ENCODE results near the gene CD302.
"Not testable (repeated sequence)": the region's sequence is repeated elsewhere in the genome, so short reads cannot be mapped to it uniquely, and the experiment has no call there.

CD302 gene

GRCh38 chr2:159748089-159748488 lies 49.9 kb downstream of the CD302 start:
- no peak for FAIRE-seq

DNA sequence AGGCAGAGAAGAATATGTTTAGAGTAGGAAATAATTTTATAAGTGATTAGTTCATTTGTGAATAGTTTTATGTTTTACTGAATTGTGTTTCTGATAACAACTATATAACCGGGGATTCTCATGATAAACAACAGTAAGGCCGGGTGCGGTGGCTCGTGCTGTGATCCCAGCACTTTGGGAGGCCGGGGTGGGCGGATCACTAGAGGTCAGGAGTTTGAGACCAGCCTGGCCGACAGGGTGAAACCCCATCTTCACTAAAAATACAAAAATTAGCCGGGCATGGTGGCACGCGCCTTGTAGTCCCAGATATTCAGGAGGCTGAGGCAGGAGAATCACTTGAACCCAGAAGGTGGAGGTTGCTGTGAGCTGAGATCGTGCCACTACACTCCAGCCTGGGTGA lies 52.8 kb downstream of the CD302 start:
- FAIRE-seq = not testable (repeated sequence)

GRCh38 chr2:159744363-159744762 lies 53.6 kb downstream of the CD302 start:
- no peak for FAIRE-seq

GRCh38 chr2:159742846-159743245 lies 55.2 kb downstream of the CD302 start:
- FAIRE-seq = no peak

GRCh38 chr2:159738509-159739390 lies 59.3 kb downstream of the CD302 start:
- no peak for FAIRE-seq

DNA sequence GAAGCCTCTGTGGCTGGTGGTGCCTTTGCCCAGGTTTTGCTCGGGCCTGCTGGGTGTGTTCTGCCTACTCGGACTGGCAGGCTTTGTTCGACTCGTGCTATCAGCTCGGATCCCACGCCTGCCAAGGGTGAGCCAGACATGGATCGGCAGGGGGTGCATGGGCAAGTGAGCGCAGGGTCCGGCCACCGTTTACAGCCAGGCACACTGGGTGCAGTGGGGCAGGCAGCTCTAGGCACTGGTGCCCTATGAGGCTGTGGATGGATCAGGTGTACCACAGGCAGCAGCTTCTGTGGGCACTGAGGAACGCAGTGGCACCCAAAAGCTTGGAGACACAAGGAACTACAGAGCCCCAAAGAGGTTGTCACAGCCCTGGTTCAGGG lies 60.1 kb downstream of the CD302 start:
- FAIRE-seq = no peak

DNA sequence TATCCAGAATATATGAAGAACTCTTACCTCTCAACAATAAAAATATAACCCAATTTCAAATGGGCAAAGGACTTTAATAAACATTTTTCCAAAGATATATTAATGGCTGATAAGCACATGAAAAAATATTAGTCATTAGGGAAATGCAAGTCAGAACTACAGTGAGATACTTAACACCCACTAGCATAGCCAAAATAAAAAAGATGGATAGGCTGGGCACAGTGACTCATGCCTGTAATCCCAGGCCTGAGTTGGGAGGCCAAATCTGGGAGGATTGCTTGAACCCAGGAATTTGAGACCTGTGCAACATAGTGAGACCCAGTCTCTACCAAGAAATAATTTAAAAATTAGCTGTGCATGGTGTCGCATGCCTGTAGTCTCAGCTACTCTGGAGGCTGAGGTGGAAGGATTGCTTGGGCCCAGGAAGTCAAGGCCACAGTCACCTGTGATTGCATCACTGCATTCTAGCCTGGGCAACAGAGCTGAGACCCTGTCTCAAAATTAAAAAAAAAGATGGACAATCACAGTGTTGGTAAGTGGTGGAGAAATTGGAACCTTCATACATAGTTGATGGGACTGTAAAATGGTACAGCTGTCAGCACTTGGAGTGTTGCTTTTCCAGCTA lies 60.6 kb downstream of the CD302 start:
- no peak for FAIRE-seq

DNA sequence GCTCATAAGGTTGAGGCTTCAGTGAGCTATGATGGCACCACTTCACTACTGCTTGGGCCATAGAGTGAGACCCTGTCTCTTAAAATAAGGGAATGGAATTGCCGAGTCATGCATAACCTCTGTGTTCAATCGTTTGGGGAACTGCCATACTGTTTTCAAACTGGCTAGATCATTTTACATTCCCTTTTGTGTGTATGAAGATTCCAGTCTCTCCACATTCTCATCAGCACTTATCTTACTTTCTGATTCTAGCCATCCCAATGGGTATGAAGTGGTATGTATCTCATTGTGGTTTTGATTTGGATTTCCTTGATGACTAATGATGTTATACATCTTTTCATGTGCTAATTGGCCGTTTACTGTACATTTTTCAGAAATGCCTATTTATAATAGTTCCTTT lies 62.0 kb downstream of the CD302 start:
- FAIRE-seq = no peak

GRCh38 chr2:159735648-159736047 lies 62.4 kb downstream of the CD302 start:
- no peak for FAIRE-seq

DNA sequence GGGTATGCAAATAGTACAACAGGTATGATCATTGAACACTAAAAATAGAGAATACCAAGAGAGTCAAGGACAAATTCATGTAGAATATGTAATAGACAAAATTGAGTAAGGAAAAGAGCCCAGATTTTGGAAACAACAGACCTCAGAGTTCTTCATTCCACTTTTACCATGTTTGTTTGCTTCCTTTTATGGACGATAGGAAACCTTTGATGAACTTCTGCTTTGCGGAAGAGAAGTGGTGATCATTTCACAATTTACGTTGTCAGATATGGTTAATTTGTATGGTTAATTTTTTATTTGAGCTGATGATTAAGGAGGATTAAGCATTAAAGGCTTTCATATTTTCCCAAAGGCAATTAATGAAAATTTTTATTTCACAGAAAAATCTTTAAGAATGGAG lies 69.4 kb downstream of the CD302 start:
- no peak for FAIRE-seq

GRCh38 chr2:159725713-159726112 lies 72.3 kb downstream of the CD302 start:
- FAIRE-seq = no peak

DNA sequence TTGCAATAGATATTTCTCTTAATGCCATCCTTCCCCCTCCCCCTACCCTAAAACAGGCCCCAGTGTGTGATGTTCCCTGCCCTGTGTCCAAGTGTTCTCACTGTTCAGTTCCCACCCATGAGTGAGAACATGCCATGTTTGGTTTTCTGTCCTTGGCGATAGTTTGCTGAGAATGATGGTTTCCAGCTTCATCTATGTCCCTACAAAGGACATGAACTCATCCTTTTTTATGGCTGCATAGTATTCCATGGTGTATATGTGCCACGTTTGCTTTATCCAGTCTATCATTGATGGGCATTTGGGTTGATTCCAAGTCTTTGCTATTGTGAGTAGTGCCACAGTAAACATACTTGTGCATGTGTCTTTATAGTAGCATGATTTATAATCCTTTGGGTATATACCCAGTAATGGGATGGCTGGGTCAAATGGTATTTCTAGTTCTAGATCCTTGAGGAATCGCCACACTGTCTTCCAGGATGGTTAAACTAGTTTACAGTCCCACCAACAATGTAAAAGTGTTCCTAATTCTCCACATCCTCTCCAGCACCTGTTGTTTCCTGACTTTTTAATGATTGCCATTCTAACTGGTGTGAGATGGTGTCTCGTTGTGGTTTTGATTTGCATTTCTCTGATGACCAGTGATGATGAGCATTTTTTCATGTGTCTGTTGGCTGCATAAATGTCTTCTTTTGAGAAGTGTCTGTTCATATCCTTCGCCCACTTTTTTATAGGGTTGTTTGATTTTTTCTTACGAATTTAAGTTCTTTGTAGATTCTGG lies 73.0 kb downstream of the CD302 start:
- not testable (repeated sequence) for FAIRE-seq

DNA sequence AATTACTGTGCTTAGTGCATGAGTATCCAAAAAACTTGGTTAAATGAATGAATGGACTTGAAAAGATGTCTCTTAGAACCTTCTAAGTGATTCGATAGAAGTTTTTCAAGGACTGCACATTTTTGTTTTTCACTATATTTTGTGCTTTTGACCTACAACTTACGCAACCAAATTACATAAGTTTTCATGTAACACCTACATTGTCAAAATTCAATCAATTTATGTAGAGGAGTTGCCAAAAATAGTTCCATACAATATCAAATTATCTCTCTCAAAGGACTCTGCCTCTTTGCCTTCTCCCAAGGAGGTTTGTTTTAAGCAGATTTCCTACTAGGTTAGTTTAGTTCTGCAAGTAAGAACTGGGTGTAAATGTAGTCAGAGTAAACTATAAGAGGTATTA lies 75.4 kb downstream of the CD302 start:
- FAIRE-seq = no peak

DNA sequence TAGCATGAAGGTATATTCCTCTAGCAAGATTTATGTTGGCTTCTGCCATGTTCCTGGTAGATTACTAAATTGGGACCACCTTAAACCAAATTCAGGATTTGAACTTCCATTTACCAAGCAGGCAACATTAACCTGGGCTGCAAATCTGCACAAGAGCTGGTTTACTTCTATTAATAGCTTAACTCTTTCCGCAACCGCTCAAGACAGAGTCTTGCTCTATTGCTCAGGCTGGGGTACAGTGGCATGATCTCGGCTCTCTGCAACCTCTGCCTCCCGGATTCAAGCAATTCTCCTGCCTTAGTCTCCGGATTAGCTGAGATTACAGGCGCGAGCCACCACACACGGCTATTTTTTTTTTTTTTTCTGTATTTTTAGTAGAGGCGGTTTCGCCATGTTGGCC lies 77.3 kb downstream of the CD302 start:
- no peak for FAIRE-seq

Data from endometrium (tissue), 2 donors.